PC-9 (cell line): ENCODE data around the gene GLRA3. TPM values are rescaled to one million over a fixed set of nuclear protein-coding genes. Genes with fewer than 3 reads are reported as not detected.

Experiments used
- BruUV-seq: library from RNA; stranded (reverse); fragments of 400-500 nt; replicated peaks from 2 replicates; lab custom pipeline; 2021; lab: Mats Ljungman, UMichigan
- CTCF ChIA-PET: fragments of 300-600 bp; sonication (Branson Sonifier 250); formaldehyde crosslinking; loops from one replicate; lab custom pipeline; 2022; ENCODE audit warnings: antibody characterized with exemption; lab: Charles Lee
- POLR2A ChIA-PET: fragments of 300-600 bp; sonication (Branson Sonifier 250); formaldehyde crosslinking; loops from one replicate; lab custom pipeline; 2022; ENCODE audit warnings: antibody characterized with exemption; ENCODE audit not compliant: unreplicated experiment; lab: Charles Lee
- DNase-seq, 2 experiments: peaks; one replicate each; pipeline versions ENCODE4 v3.0.0 to v3.0.0-alpha.2; 2015 to 2022; ENCODE audit warnings: mixed read lengths in 1 of 2
- H2AFZ ChIP-seq: fragments of 200-600 bp; sonication (generic); 2 replicates; pipeline ENCODE4 v1.8.1; 2017; ENCODE audit warnings: antibody characterized with exemption
- H3F3A ChIP-seq: fragments of 200-600 bp; sonication (generic); 2 replicates; pipeline ENCODE4 v1.8.1; 2017; ENCODE audit warnings: antibody characterized with exemption, mild to moderate bottlenecking, low read depth; ENCODE audit not compliant: insufficient read depth
- H3K27ac ChIP-seq: fragments of 200-600 bp; sonication (generic); 2 replicates; pipeline ENCODE4 v1.6.1; 2016; ENCODE audit warnings: mixed run types
- H3K27me3 ChIP-seq: fragments of 200-600 bp; sonication (generic); 2 replicates; pipeline ENCODE4 v1.6.1; 2016; ENCODE audit warnings: low read depth, mixed run types; ENCODE audit not compliant: insufficient read depth
- H3K36me3 ChIP-seq: fragments of 200-600 bp; sonication (generic); 2 replicates; pipeline ENCODE4 v1.6.1; 2016; ENCODE audit warnings: low read depth, mixed run types
- H3K4me1 ChIP-seq: fragments of 200-600 bp; sonication (generic); replicated peaks from 2 replicates; pipeline ENCODE4 v1.6.1; 2016; ENCODE audit warnings: mixed run types; ENCODE audit not compliant: insufficient read depth
- H3K4me2 ChIP-seq: fragments of 200-600 bp; sonication (generic); 2 replicates; pipeline ENCODE4 v1.6.1; 2017; ENCODE audit warnings: mixed run types
- H3K4me3 ChIP-seq: fragments of 200-600 bp; sonication (generic); 2 replicates; pipeline ENCODE4 v1.6.1; 2016; ENCODE audit warnings: mixed run types
- H3K79me2 ChIP-seq: fragments of 200-600 bp; sonication (generic); 2 replicates; pipeline ENCODE4 v1.6.1; 2017; ENCODE audit warnings: low read depth, mixed run types
- H3K9me2 ChIP-seq: fragments of 200-600 bp; sonication (generic); 2 replicates; pipeline ENCODE4 v1.8.1; 2017; ENCODE audit warnings: mild to moderate bottlenecking; ENCODE audit not compliant: insufficient read depth
- H3K9me3 ChIP-seq: fragments of 200-600 bp; sonication (generic); 2 replicates; pipeline ENCODE4 v1.8.1; 2016; ENCODE audit warnings: low read depth; ENCODE audit not compliant: insufficient read depth
- H4K20me1 ChIP-seq: fragments of 200-600 bp; sonication (generic); 2 replicates; pipeline ENCODE4 v1.8.1; 2017; ENCODE audit not compliant: insufficient read depth
- CTCF ChIP-seq: fragments of 200-600 bp; sonication (generic); conservative IDR thresholded peaks from 2 replicates; pipeline ENCODE4 v1.6.1; 2017; ENCODE audit warnings: mixed run types, antibody characterized with exemption, mild to moderate bottlenecking, moderate library complexity
- EZH2 ChIP-seq: fragments of 200-600 bp; sonication (generic); IDR thresholded peaks from 2 replicates; pipeline ENCODE4 v1.8.0; 2017; ENCODE audit warnings: antibody characterized with exemption, low read depth
- intact Hi-C: fragments of 100-400 bp; cut with micrococcal nuclease; formaldehyde crosslinking; loops from one replicate; pipeline ENCODE4 v1.10.0; 2022; ENCODE audit not compliant: unreplicated experiment
- total RNA-seq: library from RNA; stranded (reverse); gene quantifications from 2 replicates; pipeline ENCODE4 v1.2.3, GENCODE V29; 2021

Gene GLRA3
- total RNA-seq, 1 experiment from 2014 or later: 0.39 TPM

DNA sequence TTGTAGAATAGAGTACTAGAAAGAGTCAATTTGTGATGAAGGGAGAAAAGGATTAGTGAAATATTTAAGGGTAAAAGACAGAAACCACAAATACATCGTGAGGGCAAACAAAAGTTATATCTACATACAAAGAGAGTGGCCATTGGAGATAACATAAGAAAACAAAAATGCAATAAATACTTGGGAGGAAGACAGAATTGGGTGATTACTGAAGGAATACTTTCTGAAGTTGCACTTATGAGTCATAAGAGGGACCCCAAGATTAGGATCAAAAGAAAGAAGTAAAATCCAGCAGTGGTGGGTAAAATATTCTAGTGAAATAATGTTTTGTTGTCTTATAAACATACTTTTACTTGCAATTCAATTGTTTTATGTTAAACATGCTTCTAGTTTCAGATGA, 53.7 kb downstream of the GLRA3 start:
- H3F3A ChIP-seq: no peaks in the 10 kb centered on the region
- ChIA-PET POLR2A (no interaction called here), CTCF (no interaction called here)
- H3K9me3 ChIP-seq: no peaks in the 10 kb centered on the region
- no peak for DNase-seq
- H3K36me3 ChIP-seq: no peaks in the 10 kb centered on the region
- no peaks in the 10 kb centered on the region for H3K9me2 ChIP-seq
- TF ChIP-seq CTCF (no peak), EZH2 (no peak)
- no peak overlapping the region for H2AFZ ChIP-seq
- H3K4me1 ChIP-seq: no peaks in the 10 kb centered on the region
- intact Hi-C loops: no loop called here
- H3K4me2 ChIP-seq: no peak overlapping the region
- no TSS peak for BruUV-seq
- H4K20me1 ChIP-seq: no peaks in the 10 kb centered on the region
- no peak overlapping the region for H3K27ac ChIP-seq
- no peak overlapping the region for H3K4me3 ChIP-seq
- H3K27me3 ChIP-seq: no peaks in the 10 kb centered on the region
- no peaks in the 10 kb centered on the region for H3K79me2 ChIP-seq

DNA sequence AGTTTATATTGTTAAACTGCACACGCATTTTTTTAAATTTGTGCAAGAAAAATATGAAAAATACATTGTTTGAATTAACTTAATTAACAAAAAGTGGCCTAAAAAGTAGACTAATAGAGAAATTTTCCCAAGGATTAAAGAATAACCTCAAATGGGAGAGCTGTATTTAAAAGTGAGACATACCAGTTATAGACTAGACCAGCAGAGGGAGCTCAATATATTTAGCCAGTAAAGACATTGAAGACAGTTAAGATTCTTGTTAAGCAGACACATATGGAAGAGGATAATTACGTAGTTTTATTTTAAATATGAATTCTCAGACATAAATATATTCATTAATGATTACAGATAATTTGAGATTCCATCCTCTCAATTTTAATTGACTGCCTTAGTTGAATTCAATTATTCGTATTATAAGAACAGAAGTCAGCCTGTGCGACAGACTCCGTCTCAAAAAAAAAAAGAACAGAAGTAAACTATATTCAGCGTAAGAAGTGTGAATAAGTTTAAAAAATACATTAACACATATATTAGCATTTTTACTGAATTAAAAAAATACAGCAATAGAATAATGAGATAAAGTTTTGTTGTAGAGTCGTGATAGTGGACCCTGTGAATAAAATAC, 64.8 kb downstream of the GLRA3 start:
- Histone ChIP-seq H3F3A (no peaks in the 10 kb centered on the region), H2AFZ (no peak overlapping the region), H3K4me3 (no peak overlapping the region), H3K27me3 (no peaks in the 10 kb centered on the region), H3K27ac (no peak overlapping the region), H3K4me1 (no peaks in the 10 kb centered on the region), H4K20me1 (no peaks in the 10 kb centered on the region), H3K9me2 (no peaks in the 10 kb centered on the region), H3K36me3 (no peaks in the 10 kb centered on the region), H3K79me2 (no peaks in the 10 kb centered on the region), H3K4me2 (no peak overlapping the region), H3K9me3 (no peaks in the 10 kb centered on the region)
- no TSS peak for BruUV-seq
- no peak for DNase-seq
- peak; percentile 70 for TF ChIP-seq CTCF
- TF ChIP-seq EZH2: no peak
- intact Hi-C loops: loop anchor here (1.0 to 10.0 kb wide), 2 partner anchors 361 to 773 kb away; no protein-coding TSS in a partner anchor
- ChIA-PET CTCF (no interaction called here), POLR2A (no interaction called here)

DNA sequence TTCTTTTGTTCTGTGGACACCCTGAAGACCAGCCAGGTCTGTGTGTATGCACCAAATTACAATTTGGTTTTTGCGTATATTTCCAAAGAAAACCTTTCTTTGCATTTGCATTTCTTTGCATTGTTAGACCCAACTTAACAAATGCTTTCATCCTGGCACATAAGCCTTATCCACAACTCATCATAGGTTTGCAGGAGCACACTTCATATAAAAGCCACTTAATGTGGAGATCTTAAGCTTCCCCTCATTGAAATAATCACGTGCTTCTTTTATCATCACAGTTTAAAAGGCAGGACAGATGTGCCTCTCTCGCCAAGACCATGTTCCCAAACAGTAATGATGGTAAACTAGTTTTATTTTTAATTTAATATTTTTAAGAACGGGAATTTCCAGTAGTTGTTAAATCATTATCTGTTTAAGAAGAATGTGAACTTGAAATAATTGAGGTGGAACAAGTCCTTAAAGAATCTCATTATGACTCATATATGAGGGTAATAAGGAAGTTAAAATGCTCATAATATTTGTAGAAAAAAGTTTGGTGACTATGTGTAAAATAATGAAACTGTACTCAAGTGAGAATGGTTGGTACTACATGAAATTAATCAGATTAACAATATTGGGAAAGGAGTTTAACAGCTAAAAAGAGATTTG, 65.5 kb downstream of the GLRA3 start:
- H3K79me2 ChIP-seq: no peaks in the 10 kb centered on the region
- no peaks in the 10 kb centered on the region for H3F3A ChIP-seq
- no peak overlapping the region for H3K4me2 ChIP-seq
- no peak for TF ChIP-seq CTCF
- TF ChIP-seq EZH2: no peak
- no peaks in the 10 kb centered on the region for H3K36me3 ChIP-seq
- H3K27ac ChIP-seq: no peak overlapping the region
- no peak for DNase-seq
- CTCF ChIA-PET: no interaction called here
- H3K9me2 ChIP-seq: no peaks in the 10 kb centered on the region
- no peaks in the 10 kb centered on the region for H3K4me1 ChIP-seq
- no TSS peak for BruUV-seq
- no peaks in the 10 kb centered on the region for H3K27me3 ChIP-seq
- H3K9me3 ChIP-seq: no peaks in the 10 kb centered on the region
- no peaks in the 10 kb centered on the region for H4K20me1 ChIP-seq
- H2AFZ ChIP-seq: no peak overlapping the region
- no peak overlapping the region for H3K4me3 ChIP-seq
- POLR2A ChIA-PET: no interaction called here
- intact Hi-C loops: loop anchor here (1.0 to 10.0 kb wide), 2 partner anchors 361 to 774 kb away; no protein-coding TSS in a partner anchor
